Activated T-cell treated with anti-CD3 and anti-CD28 coated beads, Interleukin-2, amount 50 U/mL, for 24 hours (primary cell): ENCODE data around the gene LRRC19.

Source experiments
- DNase-seq: peaks from one replicate; pipeline ENCODE4 v3.0.0-alpha.2; 2020
- H3K27ac Mint-ChIP-seq: 2 replicates; pipeline ENCODE4 v1.8.0; 2020; ENCODE audit warnings: mild to moderate bottlenecking, mixed read lengths
- H3K27me3 Mint-ChIP-seq: 2 replicates; pipeline ENCODE4 v1.8.0; 2020; ENCODE audit warnings: mixed read lengths
- H3K36me3 Mint-ChIP-seq: 2 replicates; pipeline ENCODE4 v1.8.0; 2020; ENCODE audit warnings: low read depth, mixed read lengths
- H3K4me1 Mint-ChIP-seq: 2 replicates; pipeline ENCODE4 v1.8.0; 2020; ENCODE audit warnings: low read depth, mixed read lengths
- H3K4me3 Mint-ChIP-seq: 2 replicates; pipeline ENCODE4 v1.8.0; 2020; ENCODE audit warnings: mild to moderate bottlenecking, moderate library complexity, mixed read lengths
- H3K9me3 Mint-ChIP-seq: 2 replicates; pipeline ENCODE4 v1.8.0; 2020; ENCODE audit warnings: mixed read lengths

The LRRC19 gene, protein sequence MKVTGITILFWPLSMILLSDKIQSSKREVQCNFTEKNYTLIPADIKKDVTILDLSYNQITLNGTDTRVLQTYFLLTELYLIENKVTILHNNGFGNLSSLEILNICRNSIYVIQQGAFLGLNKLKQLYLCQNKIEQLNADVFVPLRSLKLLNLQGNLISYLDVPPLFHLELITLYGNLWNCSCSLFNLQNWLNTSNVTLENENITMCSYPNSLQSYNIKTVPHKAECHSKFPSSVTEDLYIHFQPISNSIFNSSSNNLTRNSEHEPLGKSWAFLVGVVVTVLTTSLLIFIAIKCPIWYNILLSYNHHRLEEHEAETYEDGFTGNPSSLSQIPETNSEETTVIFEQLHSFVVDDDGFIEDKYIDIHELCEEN

DNA sequence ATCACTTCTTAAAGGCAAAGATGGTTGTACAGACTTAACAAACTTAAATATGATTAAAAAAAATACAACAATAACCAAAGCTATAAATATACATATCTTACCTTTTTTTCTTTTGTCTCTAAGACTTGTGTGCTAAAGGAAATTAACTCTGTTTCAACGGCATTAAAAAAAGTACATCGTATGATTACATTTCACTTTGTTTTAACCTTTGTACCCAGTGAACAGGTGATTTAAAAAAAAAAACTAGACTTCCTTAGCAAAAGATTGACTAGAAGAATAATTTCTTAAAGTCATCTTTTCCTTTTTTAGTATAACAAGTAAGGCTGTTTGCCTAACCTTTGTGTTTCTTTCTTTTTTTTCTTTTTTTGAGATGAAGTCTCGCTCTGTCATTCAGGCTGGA, at the start of gene LRRC19:
LRRC19 (minus strand) TSS at position 182 of the 400 bp plus-strand sequence. CDS start 5,978 bp downstream, outside the sequence.
- H3K9me3 Mint-ChIP-seq, result no peaks in the 10 kb centered on the region
- no peaks in the 10 kb centered on the region for H3K27me3 Mint-ChIP-seq
- H3K4me3 Mint-ChIP-seq, result no peak within 1 kb of the TSS
- H3K4me1 Mint-ChIP-seq, result no peaks in the 10 kb centered on the region
- no peak within 1 kb of the TSS for H3K27ac Mint-ChIP-seq
- H3K36me3 Mint-ChIP-seq, result peaks cover 6% of the 10 kb centered on the region
- no peak for DNase-seq

DNA sequence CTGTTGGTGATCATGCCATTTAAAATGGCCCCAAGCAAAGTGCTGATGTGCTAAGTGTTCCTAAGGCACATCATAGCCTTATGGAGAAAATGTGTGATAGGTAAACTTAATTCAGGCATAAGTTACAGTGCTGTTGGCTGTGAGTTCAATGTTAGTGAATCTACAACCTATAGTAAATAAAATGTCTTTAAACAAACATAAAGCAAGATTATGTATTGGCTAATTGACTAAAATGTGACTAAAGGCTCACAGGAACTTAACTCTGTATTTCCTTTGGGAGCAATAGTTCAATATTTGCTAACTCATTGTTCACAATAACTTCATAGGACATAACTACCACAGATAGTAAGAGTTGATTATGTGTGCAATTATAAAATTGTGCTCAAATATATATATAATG, 49.4 kb upstream of the LRRC19 start:
- no peak overlapping the region for H3K27ac Mint-ChIP-seq

DNA sequence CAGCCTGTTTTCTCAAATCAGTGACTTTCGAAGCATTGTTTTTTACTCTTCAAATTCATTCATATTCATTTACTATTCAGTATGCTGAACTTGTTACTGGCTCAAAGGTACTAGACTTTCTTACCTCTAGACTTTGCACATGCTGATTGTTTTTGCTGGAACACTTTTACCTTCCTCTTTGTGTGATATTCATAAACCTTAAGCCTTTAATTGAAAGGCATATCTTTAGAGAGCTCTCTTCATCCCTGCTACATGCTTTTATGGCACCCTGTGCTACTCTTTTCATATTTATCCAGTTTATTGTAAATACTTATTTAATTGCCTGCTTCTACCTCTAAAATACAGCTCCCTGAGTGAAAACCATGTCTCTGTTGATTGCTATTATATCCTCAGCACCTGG, 48.7 kb upstream of the LRRC19 start:
- no peaks in the 10 kb centered on the region for H3K4me1 Mint-ChIP-seq
- no peak for DNase-seq
- H3K27ac Mint-ChIP-seq, result no peak overlapping the region
- no peak overlapping the region for H3K4me3 Mint-ChIP-seq
- H3K27me3 Mint-ChIP-seq, result no peaks in the 10 kb centered on the region
- H3K36me3 Mint-ChIP-seq, result peaks cover 28% of the 10 kb centered on the region
- no peaks in the 10 kb centered on the region for H3K9me3 Mint-ChIP-seq

More for the DNA sequence above, 49.4 kb upstream of the LRRC19 start:
- no peak for DNase-seq
- no peak overlapping the region for H3K4me3 Mint-ChIP-seq
- H3K36me3 Mint-ChIP-seq, result peaks cover 31% of the 10 kb centered on the region
- H3K4me1 Mint-ChIP-seq, result no peaks in the 10 kb centered on the region
- H3K27me3 Mint-ChIP-seq, result no peaks in the 10 kb centered on the region
- H3K9me3 Mint-ChIP-seq, result no peaks in the 10 kb centered on the region

- Mint-ChIP-seq H3K4me1 (no peaks in the 10 kb centered on the region), H3K36me3 (peaks cover 32% of the 10 kb centered on the region), H3K27ac (no peak overlapping the region), H3K9me3 (no peaks in the 10 kb centered on the region), H3K27me3 (no peaks in the 10 kb centered on the region), H3K4me3 (no peak overlapping the region)
- DNase-seq, result no peak
Measured at GRCh38 chr9:27053369-27054022, 48.0 kb upstream of the LRRC19 start.

DNA sequence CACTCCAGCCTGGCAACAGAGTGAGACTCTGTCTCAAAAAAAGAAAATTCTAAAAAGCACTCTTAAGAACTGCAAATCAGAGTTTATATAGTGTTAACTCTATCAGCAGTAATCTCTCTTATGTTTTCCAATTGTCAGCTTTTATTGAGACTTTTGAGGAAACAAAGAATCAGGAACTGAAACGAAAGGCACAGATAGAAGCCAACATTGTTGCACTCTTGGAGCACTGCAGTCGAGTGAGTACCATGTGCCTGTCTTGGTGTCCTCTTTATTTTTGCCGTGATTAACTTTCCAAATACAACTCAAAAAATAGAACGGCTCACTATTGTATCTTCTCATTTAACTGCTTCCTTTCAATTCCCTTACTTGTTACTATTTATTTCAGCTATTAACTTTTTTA, 41.7 kb upstream of the LRRC19 start:
- DNase-seq, result no peak
- no peaks in the 10 kb centered on the region for H3K9me3 Mint-ChIP-seq
- H3K36me3 Mint-ChIP-seq, result peaks cover 21% of the 10 kb centered on the region
- H3K27ac Mint-ChIP-seq, result no peak overlapping the region
- no peak overlapping the region for H3K4me3 Mint-ChIP-seq
- H3K4me1 Mint-ChIP-seq, result no peaks in the 10 kb centered on the region
- H3K27me3 Mint-ChIP-seq, result no peaks in the 10 kb centered on the region

DNA sequence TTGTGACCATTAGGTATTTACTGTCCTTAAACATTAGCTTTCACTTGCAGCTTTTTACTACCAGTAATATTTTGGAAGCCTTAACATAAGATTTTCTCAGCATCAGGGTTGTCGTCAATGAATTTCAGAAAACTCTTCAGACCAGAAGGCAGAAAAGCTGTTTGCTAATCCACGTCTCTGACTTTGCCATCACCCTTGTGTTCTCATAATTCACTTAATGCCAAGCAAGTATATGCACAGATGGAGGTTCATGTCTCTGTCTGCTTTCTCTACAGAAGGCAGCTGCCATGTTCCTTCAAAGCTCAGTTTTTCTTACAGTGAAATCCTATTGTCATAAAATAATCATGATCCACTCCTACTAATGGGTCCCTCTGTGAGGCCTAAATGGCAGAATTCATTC, 37.7 kb upstream of the LRRC19 start:
- DNase-seq, result no peak
- Mint-ChIP-seq H3K4me1 (no peaks in the 10 kb centered on the region), H3K9me3 (no peaks in the 10 kb centered on the region), H3K36me3 (peaks cover 5% of the 10 kb centered on the region), H3K27ac (no peak overlapping the region), H3K27me3 (no peaks in the 10 kb centered on the region), H3K4me3 (no peak overlapping the region)

DNA sequence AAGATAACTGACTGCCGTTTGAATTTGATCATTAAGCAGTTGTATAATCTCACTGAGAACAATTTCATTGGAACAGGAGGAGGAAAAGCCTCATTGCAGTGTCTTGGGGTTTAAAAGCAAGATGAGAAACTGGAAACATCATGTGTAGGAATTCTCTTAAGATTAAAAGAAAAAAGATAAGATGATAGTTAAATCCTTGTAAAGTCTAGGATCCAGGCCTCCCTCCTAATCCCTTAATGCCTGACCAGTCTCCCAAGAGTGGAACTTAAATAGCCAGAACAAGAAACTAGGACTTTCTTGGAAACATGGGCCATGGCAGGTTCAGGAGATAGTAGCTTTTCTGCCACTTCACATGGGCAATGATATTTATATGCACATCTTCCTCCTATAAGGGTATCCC, 37.0 kb upstream of the LRRC19 start:
- no peaks in the 10 kb centered on the region for H3K4me1 Mint-ChIP-seq

DNA sequence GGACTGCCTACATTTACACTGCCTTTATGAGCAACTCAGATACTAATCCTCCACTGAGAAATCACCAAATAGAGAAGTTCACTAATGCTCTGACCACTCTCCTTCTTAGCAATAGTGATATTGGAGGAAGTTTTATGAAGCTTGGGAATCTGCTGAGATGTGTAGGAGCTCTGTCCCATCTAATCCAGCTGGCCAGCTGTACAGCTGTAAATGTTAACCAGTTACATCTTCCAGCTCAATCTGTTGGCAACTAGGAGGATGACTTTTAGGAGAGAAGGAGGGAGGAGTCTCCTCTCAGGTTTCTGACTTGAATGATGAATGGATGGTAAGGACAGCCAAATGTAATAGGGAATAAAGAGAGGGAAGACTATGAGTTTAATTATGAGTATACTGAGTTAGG, 36.3 kb upstream of the LRRC19 start:
- Mint-ChIP-seq H3K4me1 (no peaks in the 10 kb centered on the region), H3K9me3 (no peaks in the 10 kb centered on the region), H3K36me3 (peaks cover 12% of the 10 kb centered on the region), H3K27me3 (no peaks in the 10 kb centered on the region), H3K4me3 (no peak overlapping the region), H3K27ac (no peak overlapping the region)
- no peak for DNase-seq

More for the DNA sequence above, 37.0 kb upstream of the LRRC19 start:
- H3K36me3 Mint-ChIP-seq, result peaks cover 7% of the 10 kb centered on the region
- DNase-seq, result no peak
- H3K27me3 Mint-ChIP-seq, result no peaks in the 10 kb centered on the region
- no peaks in the 10 kb centered on the region for H3K9me3 Mint-ChIP-seq
- H3K4me3 Mint-ChIP-seq, result no peak overlapping the region
- H3K27ac Mint-ChIP-seq, result no peak overlapping the region

GRCh38 chr9:27037499-27037898, 32.0 kb upstream of the LRRC19 start:
- Mint-ChIP-seq H3K27me3 (no peaks in the 10 kb centered on the region), H3K4me1 (no peaks in the 10 kb centered on the region), H3K9me3 (no peaks in the 10 kb centered on the region), H3K27ac (no peak overlapping the region), H3K4me3 (no peak overlapping the region), H3K36me3 (peaks cover 16% of the 10 kb centered on the region)
- DNase-seq, result no peak

DNA sequence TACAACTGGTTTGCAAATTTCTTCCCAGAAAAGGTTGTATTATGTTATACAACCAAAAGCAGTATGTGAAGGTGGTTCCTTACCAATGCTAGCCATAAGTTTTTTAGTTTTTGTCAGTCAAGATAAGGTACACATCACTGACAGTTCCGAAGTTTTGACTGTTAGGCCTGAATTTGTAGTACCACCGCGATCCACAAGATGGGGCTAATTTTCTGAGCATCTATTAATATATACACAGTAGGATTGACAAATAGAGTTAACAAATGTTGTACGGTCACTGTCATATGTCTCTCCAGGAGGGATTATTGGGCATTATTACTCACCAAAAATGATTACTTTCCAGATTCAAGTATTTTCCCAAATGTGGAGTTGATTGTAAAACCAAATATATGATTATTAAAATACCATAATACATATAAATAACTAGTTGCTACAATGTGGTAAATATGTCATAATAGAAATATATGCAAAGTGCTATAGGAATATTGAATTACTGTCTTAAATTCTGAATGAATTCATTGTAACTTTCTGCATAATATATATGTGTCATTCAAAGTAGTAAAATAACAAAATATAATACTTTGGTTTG, 28.4 kb upstream of the LRRC19 start:
- DNase-seq, result peak; percentile 51
- H3K27me3 Mint-ChIP-seq, result no peaks in the 10 kb centered on the region
- H3K36me3 Mint-ChIP-seq, result peaks cover 16% of the 10 kb centered on the region
- no peak overlapping the region for H3K4me3 Mint-ChIP-seq
- H3K9me3 Mint-ChIP-seq, result no peaks in the 10 kb centered on the region
- H3K27ac Mint-ChIP-seq, result no peak overlapping the region
- no peaks in the 10 kb centered on the region for H3K4me1 Mint-ChIP-seq

- H3K4me1 Mint-ChIP-seq, result no peaks in the 10 kb centered on the region
- no peaks in the 10 kb centered on the region for H3K27me3 Mint-ChIP-seq
- H3K27ac Mint-ChIP-seq, result no peak overlapping the region
- H3K36me3 Mint-ChIP-seq, result peaks cover 11% of the 10 kb centered on the region
- DNase-seq, result no peak
- peaks cover 5% of the 10 kb centered on the region for H3K9me3 Mint-ChIP-seq
- H3K4me3 Mint-ChIP-seq, result no peak overlapping the region
Measured at GRCh38 chr9:27029186-27029585, 23.7 kb upstream of the LRRC19 start.

DNA sequence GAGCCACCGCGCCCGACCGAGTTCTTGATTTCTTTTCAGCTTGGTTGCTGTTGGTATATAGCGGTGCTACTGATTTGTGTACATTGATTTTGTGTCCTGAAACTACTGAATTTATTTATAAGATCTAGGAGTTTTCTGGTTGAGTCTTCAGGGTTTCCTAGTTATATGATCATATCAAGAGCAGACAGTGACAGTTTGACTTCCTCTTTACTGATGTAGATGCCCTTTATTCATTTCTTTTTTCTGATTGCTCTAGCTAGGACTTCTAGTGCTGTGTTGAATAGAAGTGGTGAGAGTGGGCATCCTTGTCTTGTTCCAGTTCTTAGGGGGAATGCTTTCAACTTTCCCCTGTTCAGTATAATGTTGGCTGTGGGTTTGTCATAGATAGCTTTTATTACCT, 17.4 kb upstream of the LRRC19 start:
- H3K4me3 Mint-ChIP-seq, result no peak overlapping the region
- no peak for DNase-seq
- H3K36me3 Mint-ChIP-seq, result peaks cover 49% of the 10 kb centered on the region
- peaks cover 5% of the 10 kb centered on the region for H3K9me3 Mint-ChIP-seq
- no peaks in the 10 kb centered on the region for H3K27me3 Mint-ChIP-seq
- no peaks in the 10 kb centered on the region for H3K4me1 Mint-ChIP-seq
- H3K27ac Mint-ChIP-seq, result no peak overlapping the region

DNA sequence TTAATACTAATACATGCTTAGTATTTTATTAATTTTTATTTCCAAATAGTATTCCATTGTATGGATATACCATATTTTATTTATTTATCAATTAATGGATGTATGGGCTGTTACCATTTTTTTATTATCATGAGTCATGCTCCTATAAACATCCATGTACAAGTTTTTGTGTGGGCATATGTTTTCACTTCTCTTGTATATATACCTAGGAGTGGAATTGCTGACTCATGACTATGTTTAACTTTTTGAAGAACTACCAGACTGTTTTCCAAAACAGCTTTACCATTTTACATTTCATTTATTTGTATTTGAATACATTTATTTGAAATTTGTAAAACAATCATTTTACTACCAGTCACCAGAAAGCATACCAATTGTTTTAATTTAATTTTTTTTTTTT, 14.1 kb upstream of the LRRC19 start:
- Mint-ChIP-seq H3K4me3 (no peak overlapping the region), H3K9me3 (peaks cover 3% of the 10 kb centered on the region), H3K36me3 (peaks cover 58% of the 10 kb centered on the region), H3K4me1 (no peaks in the 10 kb centered on the region), H3K27ac (no peak overlapping the region), H3K27me3 (no peaks in the 10 kb centered on the region)
- no peak for DNase-seq

- no peak overlapping the region for H3K4me3 Mint-ChIP-seq
- no peaks in the 10 kb centered on the region for H3K9me3 Mint-ChIP-seq
- H3K36me3 Mint-ChIP-seq, result peaks cover 5% of the 10 kb centered on the region
- H3K27me3 Mint-ChIP-seq, result no peaks in the 10 kb centered on the region
- no peaks in the 10 kb centered on the region for H3K4me1 Mint-ChIP-seq
- H3K27ac Mint-ChIP-seq, result no peak overlapping the region
- no peak for DNase-seq
Measured at GRCh38 chr9:27003426-27004077, 1.9 kb downstream of the LRRC19 start.

DNA sequence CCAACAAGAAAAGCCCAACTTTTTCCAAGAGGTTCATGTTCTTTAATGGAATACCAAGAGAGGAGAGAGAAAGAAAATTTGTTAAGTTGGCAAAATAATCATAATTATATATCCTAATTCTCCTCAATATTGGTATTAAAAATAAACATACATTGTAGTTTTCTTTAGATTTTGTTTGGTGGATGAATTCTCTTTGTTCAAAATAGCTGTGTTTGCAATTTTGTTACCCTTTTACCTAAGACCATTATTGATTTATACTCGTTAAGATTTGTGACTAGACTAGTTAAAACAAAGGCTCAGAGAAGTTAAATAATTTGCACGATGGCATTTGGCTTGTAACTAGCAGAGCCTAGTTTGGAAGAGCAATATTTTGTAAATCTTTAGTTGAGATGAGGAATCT, 9.7 kb downstream of the LRRC19 start:
- Mint-ChIP-seq H3K4me1 (no peaks in the 10 kb centered on the region), H3K27me3 (no peaks in the 10 kb centered on the region), H3K9me3 (no peaks in the 10 kb centered on the region), H3K27ac (no peak overlapping the region), H3K36me3 (peaks cover 5% of the 10 kb centered on the region), H3K4me3 (no peak overlapping the region)
- DNase-seq, result no peak
